ENCODE measurements around the gene TAF4. TPM values are rescaled to one million over a fixed set of nuclear protein-coding genes. Genes with fewer than 3 reads are reported as not detected.
A peak's percentile ranks its signal among the peaks of the same experiment; 100 is the strongest.

TAF4 gene
- 17.4 TPM for polyA plus RNA-seq (2013, experiment 1 of 2)
- polyA plus RNA-seq (2013, experiment 2 of 2) = 19.0 TPM

- Histone ChIP-seq H3K9ac (ENCODE audit: low read depth, low read length) (peak within 1 kb of the TSS; percentile 90), H3K4me1 (ENCODE audit: insufficient read depth, low read length) (peaks cover 15% of the 10 kb centered on the region), H3K4me3 (ENCODE audit: low read length) (peak within 1 kb of the TSS; percentile 81), H3K36me3 (ENCODE audit: insufficient read depth, low read length) (peaks cover 8% of the 10 kb centered on the region; the same call in 1 of the 2 replicates), H3K9me3 (ENCODE audit: insufficient read depth, low read depth, low read length) (no peaks in the 10 kb centered on the region), H3K27ac (ENCODE audit: low read depth, low read length) (peak within 1 kb of the TSS; percentile 86), H3K27me3 (ENCODE audit: insufficient read depth, low read length) (no peaks in the 10 kb centered on the region)
- WGBS = under 1% methylated on average over 115 of the region's 116 CpGs
These were observed at the start of gene TAF4 for GRCh38 chr20:62065674-62066338. TAF4 (minus strand) TSS chr20:62065881; CDS start chr20:62065810, 71 bp downstream.

GRCh38 chr20:62114894-62115293, 49.2 kb upstream of the TAF4 start:
- Histone ChIP-seq H3K27me3 (ENCODE audit: insufficient read depth, low read length) (0 out of 2 replicates have a peak, but pooled peaks cover 2% of the 10 kb centered on the region), H3K36me3 (ENCODE audit: insufficient read depth, low read length) (no peaks in the 10 kb centered on the region), H3K4me3 (ENCODE audit: low read length) (no peak overlapping the region), H3K9ac (ENCODE audit: low read depth, low read length) (no peak overlapping the region), H3K27ac (ENCODE audit: low read depth, low read length) (no peak overlapping the region), H3K9me3 (ENCODE audit: insufficient read depth, low read depth, low read length) (peaks cover 4% of the 10 kb centered on the region; the same call in 1 of the 2 replicates), H3K4me1 (ENCODE audit: insufficient read depth, low read length) (no peaks in the 10 kb centered on the region)
- WGBS = 35% methylated on average over 8 of the region's 8 CpGs

- Histone ChIP-seq H3K27ac (ENCODE audit: low read depth, low read length) (no peak overlapping the region), H3K36me3 (ENCODE audit: insufficient read depth, low read length) (no peaks in the 10 kb centered on the region), H3K9ac (ENCODE audit: low read depth, low read length) (no peak overlapping the region), H3K27me3 (ENCODE audit: insufficient read depth, low read length) (no peaks in the 10 kb centered on the region), H3K9me3 (ENCODE audit: insufficient read depth, low read depth, low read length) (peaks cover 11% of the 10 kb centered on the region), H3K4me3 (ENCODE audit: low read length) (no peak overlapping the region), H3K4me1 (ENCODE audit: insufficient read depth, low read length) (no peaks in the 10 kb centered on the region)
- WGBS = 89% methylated on average over 6 of the region's 6 CpGs
These were observed 46.7 kb upstream of the TAF4 start for GRCh38 chr20:62112368-62112767.

- peaks cover 11% of the 10 kb centered on the region for H3K9me3 ChIP-seq (ENCODE audit: insufficient read depth, low read depth, low read length)
- 96% methylated on average over 6 of the region's 6 CpGs for WGBS
These were observed 45.5 kb upstream of the TAF4 start for GRCh38 chr20:62111148-62111547.

GRCh38 chr20:62105592-62105991, 39.9 kb upstream of the TAF4 start:
- peaks cover 11% of the 10 kb centered on the region for H3K9me3 ChIP-seq (ENCODE audit: insufficient read depth, low read depth, low read length)
- H3K9ac ChIP-seq (ENCODE audit: low read depth, low read length) = no peak overlapping the region
- H3K27ac ChIP-seq (ENCODE audit: low read depth, low read length) = no peak overlapping the region
- no peaks in the 10 kb centered on the region for H3K27me3 ChIP-seq (ENCODE audit: insufficient read depth, low read length)
- H3K36me3 ChIP-seq (ENCODE audit: insufficient read depth, low read length) = no peaks in the 10 kb centered on the region
- WGBS = 93% methylated on average over 5 of the region's 5 CpGs
- H3K4me3 ChIP-seq (ENCODE audit: low read length) = no peak overlapping the region
- peaks cover 8% of the 10 kb centered on the region for H3K4me1 ChIP-seq (ENCODE audit: insufficient read depth, low read length)

More at GRCh38 chr20:62111148-62111547, 45.5 kb upstream of the TAF4 start:
- no peak overlapping the region for H3K9ac ChIP-seq (ENCODE audit: low read depth, low read length)
- H3K27ac ChIP-seq (ENCODE audit: low read depth, low read length) = no peak overlapping the region
- H3K4me1 ChIP-seq (ENCODE audit: insufficient read depth, low read length) = no peaks in the 10 kb centered on the region
- no peak overlapping the region for H3K4me3 ChIP-seq (ENCODE audit: low read length)
- H3K36me3 ChIP-seq (ENCODE audit: insufficient read depth, low read length) = no peaks in the 10 kb centered on the region
- no peaks in the 10 kb centered on the region for H3K27me3 ChIP-seq (ENCODE audit: insufficient read depth, low read length)

- Histone ChIP-seq H3K4me1 (ENCODE audit: insufficient read depth, low read length) (peaks cover 8% of the 10 kb centered on the region), H3K27ac (ENCODE audit: low read depth, low read length) (no peak overlapping the region), H3K4me3 (ENCODE audit: low read length) (no peak overlapping the region), H3K9ac (ENCODE audit: low read depth, low read length) (no peak overlapping the region), H3K27me3 (ENCODE audit: insufficient read depth, low read length) (no peaks in the 10 kb centered on the region), H3K9me3 (ENCODE audit: insufficient read depth, low read depth, low read length) (peaks cover 7% of the 10 kb centered on the region), H3K36me3 (ENCODE audit: insufficient read depth, low read length) (no peaks in the 10 kb centered on the region)
- 68% methylated on average over 7 of the region's 7 CpGs for WGBS
These were observed 39.2 kb upstream of the TAF4 start for GRCh38 chr20:62104791-62105345.

GRCh38 chr20:62104234-62104789, 38.6 kb upstream of the TAF4 start:
- peaks cover 5% of the 10 kb centered on the region for H3K9me3 ChIP-seq (ENCODE audit: insufficient read depth, low read depth, low read length)
- H3K4me1 ChIP-seq (ENCODE audit: insufficient read depth, low read length) = peaks cover 8% of the 10 kb centered on the region
- WGBS = 76% methylated on average over 15 of the region's 15 CpGs
- H3K9ac ChIP-seq (ENCODE audit: low read depth, low read length) = no peak overlapping the region
- H3K27ac ChIP-seq (ENCODE audit: low read depth, low read length) = no peak overlapping the region
- no peak overlapping the region for H3K4me3 ChIP-seq (ENCODE audit: low read length)
- H3K27me3 ChIP-seq (ENCODE audit: insufficient read depth, low read length) = no peaks in the 10 kb centered on the region
- H3K36me3 ChIP-seq (ENCODE audit: insufficient read depth, low read length) = no peaks in the 10 kb centered on the region

- WGBS = 86% methylated on average over 21 of the region's 21 CpGs
- Histone ChIP-seq H3K9ac (ENCODE audit: low read depth, low read length) (no peak overlapping the region), H3K9me3 (ENCODE audit: insufficient read depth, low read depth, low read length) (no peaks in the 10 kb centered on the region), H3K36me3 (ENCODE audit: insufficient read depth, low read length) (no peaks in the 10 kb centered on the region), H3K27ac (ENCODE audit: low read depth, low read length) (no peak overlapping the region), H3K4me3 (ENCODE audit: low read length) (no peak overlapping the region), H3K4me1 (ENCODE audit: insufficient read depth, low read length) (peaks cover 8% of the 10 kb centered on the region), H3K27me3 (ENCODE audit: insufficient read depth, low read length) (no peaks in the 10 kb centered on the region)
These were observed 38.0 kb upstream of the TAF4 start for GRCh38 chr20:62103508-62104233.

GRCh38 chr20:62101078-62101477, 35.4 kb upstream of the TAF4 start:
- WGBS = 82% methylated on average over 3 of the region's 4 CpGs
- Histone ChIP-seq H3K4me1 (ENCODE audit: insufficient read depth, low read length) (peaks cover 8% of the 10 kb centered on the region), H3K27me3 (ENCODE audit: insufficient read depth, low read length) (no peaks in the 10 kb centered on the region), H3K9ac (ENCODE audit: low read depth, low read length) (no peak overlapping the region), H3K27ac (ENCODE audit: low read depth, low read length) (no peak overlapping the region), H3K9me3 (ENCODE audit: insufficient read depth, low read depth, low read length) (no peaks in the 10 kb centered on the region), H3K36me3 (ENCODE audit: insufficient read depth, low read length) (no peaks in the 10 kb centered on the region), H3K4me3 (ENCODE audit: low read length) (no peak overlapping the region)

GRCh38 chr20:62097881-62098407, 32.3 kb upstream of the TAF4 start:
- Histone ChIP-seq H3K4me3 (ENCODE audit: low read length) (no peak overlapping the region), H3K27ac (ENCODE audit: low read depth, low read length) (no peak overlapping the region), H3K4me1 (ENCODE audit: insufficient read depth, low read length) (no peaks in the 10 kb centered on the region), H3K9me3 (ENCODE audit: insufficient read depth, low read depth, low read length) (no peaks in the 10 kb centered on the region), H3K27me3 (ENCODE audit: insufficient read depth, low read length) (no peaks in the 10 kb centered on the region), H3K36me3 (ENCODE audit: insufficient read depth, low read length) (no peaks in the 10 kb centered on the region), H3K9ac (ENCODE audit: low read depth, low read length) (no peak overlapping the region)
- WGBS = 87% methylated on average over 16 of the region's 16 CpGs
